Fibroblast of lung (primary cell): ENCODE results near the gene STARD9. TPM values are rescaled to one million over a fixed set of nuclear protein-coding genes. Genes with fewer than 3 reads are reported as not detected.

ENCODE experiments used
- DNase-seq, 2 donors: peaks; one replicate each; pipeline versions ENCODE4 v3.0.0 to v3.0.0-alpha.2; 2010; ENCODE audit warnings: low read depth in 2 of 2
- H2AFZ ChIP-seq: 2 replicates; pipeline ENCODE4 v1.5.1; 2012; ENCODE audit warnings: low read length, control low read depth, inconsistent platforms
- H3K27ac ChIP-seq: 2 replicates; pipeline ENCODE4 v1.5.1; 2011; ENCODE audit warnings: low read length, control low read depth; ENCODE audit not compliant: insufficient read depth
- H3K27me3 ChIP-seq: 2 replicates; pipeline ENCODE4 v1.5.1; 2011; ENCODE audit warnings: mild to moderate bottlenecking, low read length; ENCODE audit not compliant: control insufficient read depth, insufficient read depth
- H3K36me3 ChIP-seq: 2 replicates; pipeline ENCODE4 v1.5.1; 2011; ENCODE audit warnings: low read length; ENCODE audit not compliant: control insufficient read depth, insufficient read depth
- H3K4me1 ChIP-seq: 2 replicates; pipeline ENCODE4 v1.5.1; 2011; ENCODE audit warnings: low read length; ENCODE audit not compliant: control insufficient read depth, insufficient read depth; ENCODE audit errors: extremely low read depth
- H3K4me2 ChIP-seq: 2 replicates; pipeline ENCODE4 v1.5.1; 2011; ENCODE audit warnings: low read length, control low read depth; ENCODE audit not compliant: insufficient read depth; ENCODE audit errors: extremely low read depth
- H3K4me3 ChIP-seq, 4 experiments: fragments of 200-600 bp in 1 of 4; sonication (generic) in 1 of 4; replicated peaks in 1 of 4; 2 replicates each; pipeline ENCODE4 v1.5.1; 2011 to 2016; ENCODE audit warnings: low read length in 4 of 4, low read depth in 3 of 4, mild to moderate bottlenecking in 3 of 4, control low read depth in 2 of 4, inconsistent platforms in 1 of 4, mixed read lengths in 1 of 4; ENCODE audit not compliant: insufficient read depth in 1 of 4; ENCODE audit errors: control extremely low read depth in 1 of 4
- H3K79me2 ChIP-seq: 2 replicates; pipeline ENCODE4 v1.5.1; 2012; ENCODE audit warnings: mild to moderate bottlenecking, low read length, inconsistent platforms; ENCODE audit not compliant: control insufficient read depth, insufficient read depth
- H3K9ac ChIP-seq: 2 replicates; pipeline ENCODE4 v1.5.1; 2011; ENCODE audit warnings: mild to moderate bottlenecking, low read length, control low read depth; ENCODE audit not compliant: insufficient read depth
- H3K9me3 ChIP-seq: 2 replicates; pipeline ENCODE4 v1.5.1; 2012; ENCODE audit warnings: low read depth, low read length; ENCODE audit not compliant: control insufficient read depth, insufficient read depth
- H4K20me1 ChIP-seq: 2 replicates; pipeline ENCODE4 v1.5.1; 2011; ENCODE audit warnings: low read length; ENCODE audit not compliant: control insufficient read depth, insufficient read depth; ENCODE audit errors: extremely low read depth
- CTCF ChIP-seq, 2 donors: IDR thresholded peaks in 1 of 2; conservative IDR thresholded peaks in 1 of 2; 1 replicate in 1 of 2; 2 replicates in 1 of 2; pipeline ENCODE4 v1.5.1; 2011 to 2012; ENCODE audit warnings: low read length in 2 of 2, control low read depth in 1 of 2, inconsistent platforms in 1 of 2, low read depth in 1 of 2, mild to moderate bottlenecking in 1 of 2
- EZH2 ChIP-seq: IDR thresholded peaks from 2 replicates; pipeline ENCODE4 v1.5.1; 2012; ENCODE audit warnings: low read length, control low read depth, mild to moderate bottlenecking; ENCODE audit errors: missing control alignments
- polyA plus RNA-seq, 2 donors: library from polyadenylated mRNA; depleted of rRNA in 1 of 2; stranded (reverse) in 1 of 2; unstranded in 1 of 2; fragments of >200 nt; gene quantifications; 2 replicates each; pipeline ENCODE4 v1.2.1, GENCODE V29; 2011 to 2012; ENCODE audit warnings: missing spikeins in 1 of 2
- total RNA-seq: library from RNA; depleted of rRNA; stranded (reverse); fragments of >200 nt; gene quantifications from 2 replicates; pipeline ENCODE4 v1.2.1, GENCODE V29; 2014

The STARD9 gene
- total and polyA plus RNA-seq, 2 donors (not counting 1 experiment from before 2014, with no cell fraction given) = 2.5 to 8.3 TPM

- no peak overlapping the region for H2AFZ ChIP-seq
- H3K9ac ChIP-seq = no peak overlapping the region
- no peak overlapping the region for H3K4me3 ChIP-seq
- H4K20me1 ChIP-seq = no peaks in the 10 kb centered on the region
- no peak for DNase-seq
- H3K4me1 ChIP-seq = no peaks in the 10 kb centered on the region
- H3K27ac ChIP-seq = no peak overlapping the region
- no peak for TF ChIP-seq EZH2
- TF ChIP-seq CTCF (conservative IDR thresholded peaks at IDR 0.05 in 1 of 2, IDR thresholded peaks at IDR 0.05 in 1 of 2; ENCODE audit: low read depth in 1 of 2, low read length in 2 of 2) = no peak
- no peak overlapping the region for H3K4me2 ChIP-seq
- H3K27me3 ChIP-seq = no peaks in the 10 kb centered on the region
- no peaks in the 10 kb centered on the region for H3K36me3 ChIP-seq
- no peaks in the 10 kb centered on the region for H3K9me3 ChIP-seq
- H3K79me2 ChIP-seq = no peaks in the 10 kb centered on the region
These were observed 42.2 kb upstream of the STARD9 start for GRCh38 chr15:42533246-42533645.

GRCh38 chr15:42544853-42545629 lies 30.4 kb upstream of the STARD9 start:
- TF ChIP-seq CTCF (conservative IDR thresholded peaks at IDR 0.05 in 1 of 2, IDR thresholded peaks at IDR 0.05 in 1 of 2; ENCODE audit: low read depth in 1 of 2, low read length in 2 of 2) = no peak
- TF ChIP-seq EZH2 = no peak
- Histone ChIP-seq H3K79me2 (peaks cover 27% of the 10 kb centered on the region), H3K27me3 (no peaks in the 10 kb centered on the region), H3K4me2 (no peak overlapping the region), H3K9me3 (no peaks in the 10 kb centered on the region), H3K27ac (no peak overlapping the region), H3K9ac (no peak overlapping the region), H4K20me1 (no peaks in the 10 kb centered on the region), H2AFZ (no peak overlapping the region), H3K4me1 (peaks cover 4% of the 10 kb centered on the region), H3K4me3 (no peak overlapping the region), H3K36me3 (peaks cover 4% of the 10 kb centered on the region)
- DNase-seq = no peak

GRCh38 chr15:42547918-42548248 lies 27.5 kb upstream of the STARD9 start:
- H3K36me3 ChIP-seq = peaks cover 4% of the 10 kb centered on the region
- peaks cover 4% of the 10 kb centered on the region for H3K4me1 ChIP-seq
- peak in 1 of 2 donors; percentile 53 for DNase-seq
- H3K27ac ChIP-seq = peak overlapping the region; percentile 80
- H3K9me3 ChIP-seq = no peaks in the 10 kb centered on the region
- H3K9ac ChIP-seq = peak overlapping the region; percentile 71
- no peaks in the 10 kb centered on the region for H3K27me3 ChIP-seq
- peak overlapping the region; percentile 96 for H2AFZ ChIP-seq
- TF ChIP-seq EZH2 (no peak), CTCF (conservative IDR thresholded peaks at IDR 0.05 in 1 of 2, IDR thresholded peaks at IDR 0.05 in 1 of 2; ENCODE audit: low read depth in 1 of 2, low read length in 2 of 2) (no peak)
- peak overlapping the region; percentile 94 for H3K4me2 ChIP-seq
- H3K79me2 ChIP-seq = peaks cover 42% of the 10 kb centered on the region
- peak overlapping the region; percentile 54 to 99 (median 76) for H3K4me3 ChIP-seq
- H4K20me1 ChIP-seq = no peaks in the 10 kb centered on the region
